Peyer's patch (tissue), 4 donors: Measurements from ENCODE around the gene MAP2. TPM values are rescaled to one million over a fixed set of nuclear protein-coding genes. Genes with fewer than 3 reads are reported as not detected.

Source experiments
- DNase-seq, 3 donors: peaks; one replicate each; pipeline ENCODE4 v3.0.0-alpha.2; 2017 to 2019
- H3K27ac ChIP-seq, 4 donors: fragments of 200-600 bp; sonication (generic); one replicate each; pipeline ENCODE4 v1.5.1; 2016 to 2019
- H3K27me3 ChIP-seq, 2 donors: fragments of 200-600 bp; sonication (generic); one replicate each; pipeline ENCODE4 v1.5.1; 2019
- H3K36me3 ChIP-seq, 3 donors: fragments of 200-600 bp; sonication (generic); one replicate each; pipeline ENCODE4 v1.5.1; 2016 to 2019
- H3K4me1 ChIP-seq, 4 donors: fragments of 200-600 bp; sonication (generic); one replicate each; pipeline ENCODE4 v1.5.1; 2016 to 2019
- H3K4me3 ChIP-seq, 4 donors: fragments of 200-600 bp; sonication (generic); 1 replicate in 3 of 4; 2 replicates in 1 of 4; pipeline ENCODE4 v1.5.1; 2016 to 2019; ENCODE audit warnings: mild to moderate bottlenecking in 1 of 4
- H3K9me3 ChIP-seq, 4 donors: fragments of 200-600 bp; sonication (generic); one replicate each; pipeline ENCODE4 v1.5.1; 2016 to 2019; ENCODE audit warnings: mild to moderate bottlenecking in 1 of 4
- CTCF ChIP-seq, 6 experiments: fragments of 450-650 bp in 4 of 6; fragments of 200-600 bp in 2 of 6; sonication (generic) in 1 of 6; IDR thresholded peaks; one replicate each; pipeline ENCODE4 v1.5.1; 2017 to 2019; ENCODE audit warnings: antibody characterized with exemption in 6 of 6, mild to moderate bottlenecking in 3 of 6, moderate library complexity in 1 of 6
- POLR2A ChIP-seq, 2 donors: fragments of 450-650 bp; IDR thresholded peaks; one replicate each; pipeline ENCODE4 v1.5.1; 2017; ENCODE audit warnings: antibody characterized with exemption in 2 of 2, mild to moderate bottlenecking in 2 of 2, moderate library complexity in 2 of 2
- total RNA-seq, 4 donors: library from RNA; depleted of rRNA; stranded (reverse); fragments of >200 nt; gene quantifications; one replicate each; pipeline ENCODE4 v1.1.0, GENCODE V29; 2016

Gene MAP2
- 10 to 100 TPM in 1 of 4 donors, 1 to 10 TPM in 2, under 1 TPM in 1; 0.70 to 19.8 (median 4.1) TPM for total RNA-seq

- Histone ChIP-seq H3K4me3 (peak within 1 kb of the TSS; percentile 29 to 61 (median 48)), H3K27me3 (no peaks in the 10 kb centered on the region), H3K36me3 (no peaks in the 10 kb centered on the region), H3K27ac (peak within 1 kb of the TSS in 1 of 4 donors; percentile 14), H3K9me3 (no peaks in the 10 kb centered on the region), H3K4me1 (no peaks in the 10 kb centered on the region)
- peak; percentile 50 to 82 (median 77) for DNase-seq
- no peak for TF ChIP-seq POLR2A (IDR thresholded peaks at IDR 0.05)
- peak; percentile 38 to 89 (median 72) for TF ChIP-seq CTCF (IDR thresholded peaks at IDR 0.05)
Observed at GRCh38 chr2:209423562-209424198, at the start of gene MAP2. TSS of gene MAP2 (plus strand) at chr2:209424047. CDS start at chr2:209653171, 229,124 bp downstream.

GRCh38 chr2:209376686-209377085 is 47.2 kb upstream of the MAP2 start:
- Histone ChIP-seq H3K9me3 (peaks cover 0 to 4% (median 0%) of the 10 kb centered on the region in 4 donors), H3K36me3 (no peaks in the 10 kb centered on the region)
- TF ChIP-seq POLR2A (IDR thresholded peaks at IDR 0.05) = no peak
- TF ChIP-seq CTCF (IDR thresholded peaks at IDR 0.05) = no peak

GRCh38 chr2:209380293-209380692 is 43.6 kb upstream of the MAP2 start:
- no peaks in the 10 kb centered on the region for H3K4me1 ChIP-seq
- no peak for TF ChIP-seq CTCF (IDR thresholded peaks at IDR 0.05)
- no peak for TF ChIP-seq POLR2A (IDR thresholded peaks at IDR 0.05)
- H3K27me3 ChIP-seq = no peaks in the 10 kb centered on the region
- no peak overlapping the region for H3K27ac ChIP-seq
- no peak overlapping the region for H3K4me3 ChIP-seq
- no peaks in the 10 kb centered on the region for H3K36me3 ChIP-seq
- peaks cover 0 to 4% (median 0%) of the 10 kb centered on the region in 4 donors for H3K9me3 ChIP-seq
- no peak for DNase-seq

More at GRCh38 chr2:209376686-209377085, 47.2 kb upstream of the MAP2 start:
- DNase-seq = no peak
- Histone ChIP-seq H3K27ac (no peak overlapping the region), H3K4me1 (no peaks in the 10 kb centered on the region), H3K27me3 (no peaks in the 10 kb centered on the region), H3K4me3 (no peak overlapping the region)

GRCh38 chr2:209381091-209381490 is 42.8 kb upstream of the MAP2 start:
- H3K9me3 ChIP-seq = peaks cover 0 to 4% (median 0%) of the 10 kb centered on the region in 4 donors
- H3K4me1 ChIP-seq = no peaks in the 10 kb centered on the region
- no peaks in the 10 kb centered on the region for H3K27me3 ChIP-seq
- H3K36me3 ChIP-seq = no peaks in the 10 kb centered on the region
- no peak overlapping the region for H3K27ac ChIP-seq
- TF ChIP-seq POLR2A (IDR thresholded peaks at IDR 0.05) (no peak), CTCF (IDR thresholded peaks at IDR 0.05) (no peak)
- no peak overlapping the region for H3K4me3 ChIP-seq
- no peak for DNase-seq

GRCh38 chr2:209382775-209383174 is 41.1 kb upstream of the MAP2 start:
- Histone ChIP-seq H3K4me3 (no peak overlapping the region), H3K36me3 (no peaks in the 10 kb centered on the region), H3K9me3 (no peaks in the 10 kb centered on the region), H3K27me3 (no peaks in the 10 kb centered on the region), H3K4me1 (no peaks in the 10 kb centered on the region), H3K27ac (no peak overlapping the region)
- TF ChIP-seq CTCF (IDR thresholded peaks at IDR 0.05) (no peak), POLR2A (IDR thresholded peaks at IDR 0.05) (no peak)
- DNase-seq = no peak
